ENCODE results near the gene ACO1. TPM values are rescaled to one million over a fixed set of nuclear protein-coding genes. Genes with fewer than 3 reads are reported as not detected.

The ACO1 gene
- total and polyA plus RNA-seq, 2 donors (not counting 3 experiments of a cell fraction or from before 2014, with no cell fraction given), result 51.6 to 54.1 TPM

DNA sequence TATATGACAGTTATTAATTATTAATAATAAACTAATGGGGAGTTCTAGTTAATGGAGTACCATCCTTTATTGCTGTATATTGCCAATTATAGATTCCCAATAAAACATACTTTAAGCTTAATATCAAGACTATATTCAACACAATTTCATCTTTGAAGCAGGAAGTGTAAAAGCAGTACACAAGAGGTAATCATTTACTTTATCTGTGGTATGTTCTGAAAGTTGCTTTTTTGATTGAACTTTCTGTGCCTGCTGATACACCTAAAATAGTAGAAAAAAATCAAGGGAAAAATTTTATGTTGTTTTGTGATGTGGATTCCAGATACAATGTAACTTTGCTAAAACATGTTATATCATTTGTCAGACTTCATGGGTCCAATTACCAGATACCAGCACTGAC lies 58.0 kb downstream of the ACO1 start:
- FAIRE-seq (no peak), DNase-seq (ENCODE audit: low read depth, low spot score) (no peak)
- Histone ChIP-seq H2AFZ (ENCODE audit: low read depth, low read length) (no peak overlapping the region), H3K4me2 (ENCODE audit: insufficient read depth, low read length) (no peak overlapping the region), H4K20me1 (replicated peaks; ENCODE audit: control insufficient read depth, extremely low read depth, insufficient read depth, low read length) (no peaks in the 10 kb centered on the region), H3K4me1 (ENCODE audit: control insufficient read depth, extremely low read depth, insufficient read depth, low read length) (no peaks in the 10 kb centered on the region), H3K36me3 (ENCODE audit: control insufficient read depth in 2 of 2, extremely low read depth in 1 of 2, insufficient read depth in 2 of 2, low read length in 2 of 2) (peaks cover 6 to 10% of the 10 kb centered on the region in 2 experiments), H3K27me3 (ENCODE audit: control insufficient read depth in 2 of 2, insufficient read depth in 2 of 2, low read length in 2 of 2) (no peaks in the 10 kb centered on the region), H3K9me3 (replicated peaks; ENCODE audit: control insufficient read depth, insufficient read depth, low read length) (no peaks in the 10 kb centered on the region), H3K9me1 (replicated peaks; ENCODE audit: control insufficient read depth, extremely low read depth, insufficient read depth, low read length) (no peaks in the 10 kb centered on the region), H3K4me3 (replicated peaks in 1 of 3; ENCODE audit: insufficient read depth in 1 of 3, low read depth in 1 of 3, low read length in 3 of 3) (no peak overlapping the region), H3K9ac (replicated peaks; ENCODE audit: extremely low read depth, insufficient read depth, low read length) (no peak overlapping the region), H3K79me2 (ENCODE audit: control insufficient read depth, insufficient read depth, low read length) (no peaks in the 10 kb centered on the region), H3K27ac (ENCODE audit: insufficient read depth, low read depth, low read length) (no peak overlapping the region)
- intact Hi-C loops (cut with micrococcal nuclease) (no loop called here), dilution Hi-C loops (cut with MboI; ENCODE audit: extremely low pct_ligation_motif_present, low sequenced_read_pairs) (no loop called here)
- CTCF ChIA-PET, result interaction anchor here (1.5 to 3.1 kb wide), 2 partner anchors 63 to 137 kb away, joined by 5 to 18 read pairs; no protein-coding TSS in a partner anchor
- POLR2A ChIA-PET, result no interaction called here
- no TSS peak for BruUV-seq (replicated peaks)
- TF ChIP-seq POLR2A (IDR thresholded peaks at IDR 0.05; ENCODE audit: low read depth, low read length) (no peak), FOS (IDR thresholded peaks at IDR 0.05; ENCODE audit: borderline replicate concordance, insufficient read depth, low read length) (no peak), POLR2AphosphoS5 (IDR thresholded peaks at IDR 0.05; ENCODE audit: insufficient read depth, low read depth, low read length) (no peak), MYC (IDR thresholded peaks at IDR 0.05; ENCODE audit: low read depth, low read length) (no peak), EZH2 (IDR thresholded peaks at IDR 0.05; ENCODE audit: borderline replicate concordance, low read depth, low read length, severe bottlenecking) (no peak), JUN (IDR thresholded peaks at IDR 0.05; ENCODE audit: borderline replicate concordance, insufficient read depth, insufficient read length, low read depth) (no peak), GATA2 (IDR thresholded peaks at IDR 0.05; ENCODE audit: insufficient read depth, insufficient read length, low read depth, low read length) (no peak)
- TF ChIP-seq, protein P1, sequence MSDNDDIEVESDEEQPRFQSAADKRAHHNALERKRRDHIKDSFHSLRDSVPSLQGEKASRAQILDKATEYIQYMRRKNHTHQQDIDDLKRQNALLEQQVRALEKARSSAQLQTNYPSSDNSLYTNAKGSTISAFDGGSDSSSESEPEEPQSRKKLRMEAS (IDR thresholded peaks at IDR 0.05; ENCODE audit: insufficient read depth, insufficient read length), result no peak
- TF ChIP-seq, protein P2, sequence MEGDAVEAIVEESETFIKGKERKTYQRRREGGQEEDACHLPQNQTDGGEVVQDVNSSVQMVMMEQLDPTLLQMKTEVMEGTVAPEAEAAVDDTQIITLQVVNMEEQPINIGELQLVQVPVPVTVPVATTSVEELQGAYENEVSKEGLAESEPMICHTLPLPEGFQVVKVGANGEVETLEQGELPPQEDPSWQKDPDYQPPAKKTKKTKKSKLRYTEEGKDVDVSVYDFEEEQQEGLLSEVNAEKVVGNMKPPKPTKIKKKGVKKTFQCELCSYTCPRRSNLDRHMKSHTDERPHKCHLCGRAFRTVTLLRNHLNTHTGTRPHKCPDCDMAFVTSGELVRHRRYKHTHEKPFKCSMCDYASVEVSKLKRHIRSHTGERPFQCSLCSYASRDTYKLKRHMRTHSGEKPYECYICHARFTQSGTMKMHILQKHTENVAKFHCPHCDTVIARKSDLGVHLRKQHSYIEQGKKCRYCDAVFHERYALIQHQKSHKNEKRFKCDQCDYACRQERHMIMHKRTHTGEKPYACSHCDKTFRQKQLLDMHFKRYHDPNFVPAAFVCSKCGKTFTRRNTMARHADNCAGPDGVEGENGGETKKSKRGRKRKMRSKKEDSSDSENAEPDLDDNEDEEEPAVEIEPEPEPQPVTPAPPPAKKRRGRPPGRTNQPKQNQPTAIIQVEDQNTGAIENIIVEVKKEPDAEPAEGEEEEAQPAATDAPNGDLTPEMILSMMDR (IDR thresholded peaks at IDR 0.05; ENCODE audit: extremely low read depth in 1 of 2, insufficient read depth in 1 of 2, low read depth in 1 of 2, low read length in 2 of 2), result no peak

Measured in endothelial cell of umbilical vein (primary cell).